Endodermal cell (in vitro differentiated cells): Measurements from ENCODE around the gene CACNA1D. TPM values are rescaled to one million over a fixed set of nuclear protein-coding genes. Genes with fewer than 3 reads are reported as not detected.

Experiments
- DNase-seq: peaks from one replicate; pipeline ENCODE4 v3.0.0-alpha.2; 2017
- H3K27ac ChIP-seq: 2 replicates; pipeline ENCODE4 v1.5.1; 2013; ENCODE audit warnings: mild to moderate bottlenecking, low read depth, low read length, moderate library complexity
- H3K27me3 ChIP-seq: 2 replicates; pipeline ENCODE4 v1.6.1; 2013; ENCODE audit warnings: mild to moderate bottlenecking, low read length, moderate library complexity; ENCODE audit not compliant: insufficient read depth, control insufficient read depth, poor library complexity, severe bottlenecking
- H3K36me3 ChIP-seq: 2 replicates; pipeline ENCODE4 v1.7.0; 2013; ENCODE audit warnings: mild to moderate bottlenecking, low read length, moderate library complexity; ENCODE audit not compliant: control insufficient read depth, insufficient read depth
- H3K4me1 ChIP-seq: one replicate; pipeline ENCODE4 v1.7.0; 2013; ENCODE audit warnings: low read length; ENCODE audit not compliant: control insufficient read depth, insufficient read depth
- H3K4me3 ChIP-seq: 2 replicates; pipeline ENCODE4 v1.5.1; 2013; ENCODE audit warnings: mild to moderate bottlenecking, low read length, moderate library complexity
- H3K9ac ChIP-seq: 2 replicates; pipeline ENCODE4 v1.6.1; 2013; ENCODE audit warnings: mild to moderate bottlenecking, low read length, moderate library complexity; ENCODE audit not compliant: poor library complexity, severe bottlenecking; ENCODE audit errors: extremely low read depth
- H3K9me3 ChIP-seq: 2 replicates; pipeline ENCODE4 v1.6.1; 2013; ENCODE audit warnings: mild to moderate bottlenecking, low read length, moderate library complexity; ENCODE audit not compliant: control insufficient read depth
- H3K27ac Mint-ChIP-seq: 2 replicates; pipeline ENCODE4 v1.8.0; 2020; ENCODE audit warnings: mixed read lengths
- H3K27me3 Mint-ChIP-seq: 2 replicates; pipeline ENCODE4 v1.8.0; 2021; ENCODE audit warnings: mild to moderate bottlenecking, mixed read lengths; ENCODE audit not compliant: insufficient read depth
- H3K36me3 Mint-ChIP-seq: 2 replicates; pipeline ENCODE4 v1.8.0; 2020; ENCODE audit warnings: low read depth, mixed read lengths
- H3K4me1 Mint-ChIP-seq: 2 replicates; pipeline ENCODE4 v1.8.0; 2020; ENCODE audit warnings: mixed read lengths
- H3K4me3 Mint-ChIP-seq: 2 replicates; pipeline ENCODE4 v1.8.0; 2020; ENCODE audit warnings: mild to moderate bottlenecking, moderate library complexity, mixed read lengths
- H3K9me3 Mint-ChIP-seq: 2 replicates; pipeline ENCODE4 v1.8.0; 2020; ENCODE audit warnings: mild to moderate bottlenecking, mixed read lengths
- CTCF ChIP-seq: fragments of 200-600 bp; sonication (generic); conservative IDR thresholded peaks from 2 replicates; pipeline ENCODE4 v1.5.0; 2021; ENCODE audit warnings: antibody characterized with exemption, mild to moderate bottlenecking
- WGBS, 2 experiments: methylation state at CpG; one replicate each; pipeline versions ENCODE4 v1.1.5 to v1.1.7; 2013; ENCODE audit warnings: missing lambda C conversion rate in 2 of 2, mixed read lengths in 1 of 2; ENCODE audit not compliant: insufficient coverage in 1 of 2, insufficient read length in 1 of 2; 5-methylcytosine and 5-hydroxymethylcytosine counted together
- total RNA-seq, 2 donors: library from RNA; stranded (reverse); fragmentation: NEBNext Ultra II Directional in 1 of 2; extraction: Animal tissue kit (Norgen Biotek cat#: 25700) in 1 of 2; gene quantifications; 2 replicates in 1 of 2; 3 replicates in 1 of 2; pipeline ENCODE4 v1.2.1, GENCODE V29; 2021

Gene CACNA1D
- total RNA-seq, 2 donors from 2014 or later, result 2.2 to 3.8 TPM

DNA sequence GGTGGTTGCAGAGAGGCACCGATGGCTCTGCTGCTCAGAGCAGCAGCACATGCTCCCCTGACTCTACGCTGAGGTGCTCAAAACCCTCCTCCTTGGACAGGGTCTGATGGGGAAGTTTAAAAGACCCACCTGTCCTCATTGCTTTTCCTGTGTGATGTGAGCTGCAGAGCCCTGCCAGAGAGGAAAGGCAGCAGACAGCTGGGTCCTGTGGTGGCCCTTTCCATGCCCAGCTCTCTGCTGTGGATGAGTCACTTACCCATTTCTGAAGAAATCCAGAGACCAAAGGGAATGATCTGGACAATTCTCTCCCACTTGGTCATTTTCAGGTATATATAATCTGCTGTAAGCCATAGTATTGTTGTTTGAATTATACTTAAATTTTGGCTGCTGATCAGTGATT lies 230.2 kb downstream of the CACNA1D start:
- no peak overlapping the region for H3K27ac ChIP-seq
- no peak overlapping the region for H3K4me3 ChIP-seq
- peaks cover 5% of the 10 kb centered on the region for H3K27me3 Mint-ChIP-seq
- H3K9me3 Mint-ChIP-seq, result no peaks in the 10 kb centered on the region
- H3K27me3 ChIP-seq, result peaks cover 24% of the 10 kb centered on the region
- no peaks in the 10 kb centered on the region for H3K4me1 ChIP-seq
- H3K9ac ChIP-seq, result no peak overlapping the region
- H3K36me3 Mint-ChIP-seq, result no peaks in the 10 kb centered on the region
- 83 to 94% methylated on average over 2 of the region's 2 CpGs for WGBS, 2 experiments
- H3K36me3 ChIP-seq, result no peaks in the 10 kb centered on the region
- no peaks in the 10 kb centered on the region for H3K9me3 ChIP-seq
- H3K4me1 Mint-ChIP-seq, result peaks cover 4% of the 10 kb centered on the region
- no peak overlapping the region for H3K4me3 Mint-ChIP-seq
- H3K27ac Mint-ChIP-seq, result no peak overlapping the region
- TF ChIP-seq CTCF, result no peak
- no peak for DNase-seq

DNA sequence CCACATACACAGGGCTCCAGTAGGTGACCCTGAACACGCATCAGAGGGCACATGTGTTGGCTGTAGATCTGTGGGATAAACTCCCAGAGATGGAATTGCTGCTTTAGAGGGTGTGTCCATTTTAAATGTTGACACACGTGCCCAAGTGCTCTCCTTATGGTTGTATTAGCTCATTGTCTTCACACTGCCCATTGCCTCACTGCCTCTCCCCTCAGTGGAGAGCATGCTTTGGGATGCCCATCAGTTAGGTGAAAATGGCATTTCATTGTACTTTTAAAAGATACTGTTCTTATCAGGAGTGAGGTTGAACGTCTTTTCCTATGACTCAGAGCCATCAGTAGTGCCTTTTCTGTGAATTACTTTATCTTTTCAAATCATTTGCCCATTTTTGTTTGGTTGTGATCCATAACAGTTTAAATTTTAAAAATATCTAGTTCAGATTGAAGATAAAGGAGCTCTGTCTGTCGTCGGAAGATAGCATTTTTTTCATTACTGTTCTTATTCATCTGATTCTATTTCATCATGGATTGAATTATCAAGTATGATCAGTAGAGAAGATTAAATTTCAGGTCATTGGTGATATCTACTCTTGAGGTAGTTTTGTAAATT lies 231.1 kb downstream of the CACNA1D start:
- H3K4me1 ChIP-seq, result no peaks in the 10 kb centered on the region
- Mint-ChIP-seq H3K27ac (no peak overlapping the region), H3K4me1 (no peaks in the 10 kb centered on the region), H3K27me3 (peaks cover 5% of the 10 kb centered on the region), H3K4me3 (no peak overlapping the region), H3K36me3 (no peaks in the 10 kb centered on the region), H3K9me3 (no peaks in the 10 kb centered on the region)
- no peak for DNase-seq
- H3K27ac ChIP-seq, result no peak overlapping the region
- H3K36me3 ChIP-seq, result no peaks in the 10 kb centered on the region
- H3K27me3 ChIP-seq, result peaks cover 24% of the 10 kb centered on the region
- no peaks in the 10 kb centered on the region for H3K9me3 ChIP-seq
- H3K4me3 ChIP-seq, result no peak overlapping the region
- WGBS, 2 experiments, result 86 to 94% methylated on average over 3 to 5 of the region's 5 CpGs
- H3K9ac ChIP-seq, result no peak overlapping the region
- TF ChIP-seq CTCF, result no peak

- Mint-ChIP-seq H3K36me3 (no peaks in the 10 kb centered on the region), H3K27ac (no peak overlapping the region), H3K9me3 (no peaks in the 10 kb centered on the region), H3K4me1 (no peaks in the 10 kb centered on the region), H3K27me3 (peaks cover 5% of the 10 kb centered on the region), H3K4me3 (no peak overlapping the region)
- H3K9ac ChIP-seq, result no peak overlapping the region
- no peak overlapping the region for H3K27ac ChIP-seq
- no peaks in the 10 kb centered on the region for H3K4me1 ChIP-seq
- 90 to 100% methylated on average over 2 to 9 of the region's 9 CpGs for WGBS, 2 experiments
- H3K4me3 ChIP-seq, result no peak overlapping the region
- no peak for DNase-seq
- peaks cover 24% of the 10 kb centered on the region for H3K27me3 ChIP-seq
- H3K36me3 ChIP-seq, result no peaks in the 10 kb centered on the region
- peak; percentile 25 for TF ChIP-seq CTCF
- no peaks in the 10 kb centered on the region for H3K9me3 ChIP-seq
Observed at GRCh38 chr3:53726643-53727042, 232.2 kb downstream of the CACNA1D start.
